ENCODE data around the gene OPTC.

The OPTC gene

DNA sequence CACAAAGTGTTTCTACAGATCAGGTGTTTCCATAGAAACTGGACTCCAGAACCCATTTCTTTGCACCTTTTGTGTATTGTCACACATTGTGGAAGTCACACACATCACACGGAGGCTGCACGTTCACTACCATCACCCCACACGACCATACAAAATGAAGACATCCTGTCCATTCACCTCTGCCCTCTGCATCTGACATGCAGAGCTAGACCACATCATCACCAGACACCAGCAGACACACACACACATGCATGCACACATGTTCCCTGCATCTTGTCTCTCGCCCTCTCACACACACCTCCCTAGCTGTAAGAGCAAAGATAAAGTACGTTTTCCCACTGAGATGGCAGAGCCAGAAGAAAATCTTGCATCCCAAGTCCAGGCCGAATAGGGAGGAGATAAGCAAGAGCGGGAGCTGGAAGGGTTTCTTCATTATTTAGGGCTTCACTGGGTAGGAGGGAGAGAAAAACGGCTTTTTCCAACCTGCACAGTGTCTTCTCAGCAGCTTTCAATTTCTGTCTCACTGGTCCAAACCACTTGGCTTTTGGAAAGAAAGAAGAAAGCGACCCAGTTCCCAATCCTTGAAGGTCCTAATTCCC lies 17.6 kb upstream of the OPTC start:
- no peak for TF ChIP-seq ZBTB7A (IDR thresholded peaks at IDR 0.05; ENCODE audit: low read depth)

DNA sequence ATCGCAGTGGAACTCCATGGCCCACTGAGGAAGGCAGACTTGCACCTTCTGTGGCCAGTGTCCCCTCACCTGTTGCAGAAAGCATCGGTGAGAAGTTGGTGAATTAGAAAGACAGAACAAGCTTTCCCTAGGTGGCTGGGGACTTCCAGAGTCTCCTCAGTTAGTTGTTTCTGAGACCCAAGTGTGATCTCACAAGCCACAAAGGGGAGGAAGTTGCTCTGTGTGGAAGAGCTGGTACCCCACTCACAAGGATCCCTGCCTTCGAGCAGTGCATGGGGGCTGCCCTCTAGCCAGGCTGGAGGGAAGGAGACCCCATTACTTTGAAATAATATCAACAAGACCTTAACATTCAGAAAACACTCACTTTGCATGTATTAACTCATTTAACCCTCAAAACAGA lies 16.2 kb upstream of the OPTC start:
- TF ChIP-seq, protein P1, sequence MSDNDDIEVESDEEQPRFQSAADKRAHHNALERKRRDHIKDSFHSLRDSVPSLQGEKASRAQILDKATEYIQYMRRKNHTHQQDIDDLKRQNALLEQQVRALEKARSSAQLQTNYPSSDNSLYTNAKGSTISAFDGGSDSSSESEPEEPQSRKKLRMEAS (IDR thresholded peaks at IDR 0.05): no peak

DNA sequence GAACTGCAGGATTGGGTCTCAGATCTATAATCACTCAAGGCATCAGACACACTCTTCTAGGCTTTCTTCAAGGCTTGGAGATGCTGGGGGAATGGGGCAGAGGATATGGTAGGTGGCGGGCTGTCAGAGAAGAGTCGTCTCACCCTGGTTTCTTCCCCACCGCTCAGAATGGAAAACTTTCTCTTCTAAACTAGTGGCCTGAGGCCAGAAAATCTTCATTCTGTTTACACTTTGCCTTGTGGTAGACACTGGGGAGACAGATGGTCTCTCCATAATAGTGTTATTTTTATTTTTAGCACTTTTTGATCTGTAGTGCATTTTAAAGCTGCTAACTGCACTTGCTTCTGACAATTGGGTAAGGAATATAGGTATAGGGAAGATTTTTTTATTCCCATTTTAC lies 15.7 kb upstream of the OPTC start:
- TF ChIP-seq NFIC (IDR thresholded peaks at IDR 0.05) (no peak), EP300 (IDR thresholded peaks at IDR 0.05; ENCODE audit: borderline replicate concordance) (no peak), TCF12 (IDR thresholded peaks at IDR 0.05; ENCODE audit: low read depth) (no peak)

DNA sequence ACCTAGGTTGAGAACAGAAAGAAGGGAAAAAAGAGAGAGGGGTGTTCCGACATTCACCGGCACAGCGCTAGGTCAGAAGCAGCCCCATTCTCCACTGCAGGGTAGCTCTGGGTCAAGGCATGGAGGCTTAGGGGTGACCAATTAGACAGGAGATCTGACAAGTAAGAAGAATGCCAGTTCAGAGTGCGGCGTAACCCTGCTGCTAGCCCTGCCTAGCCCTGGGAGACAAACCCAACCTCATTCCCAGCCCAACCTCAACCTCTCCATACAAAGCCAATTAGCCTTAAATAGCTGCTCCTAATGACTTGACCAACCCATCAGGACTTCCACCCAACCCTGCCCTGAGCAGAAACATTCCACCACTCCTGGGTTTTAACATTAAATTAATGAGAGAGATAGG lies 15.0 kb upstream of the OPTC start:
- TF ChIP-seq, protein P2, sequence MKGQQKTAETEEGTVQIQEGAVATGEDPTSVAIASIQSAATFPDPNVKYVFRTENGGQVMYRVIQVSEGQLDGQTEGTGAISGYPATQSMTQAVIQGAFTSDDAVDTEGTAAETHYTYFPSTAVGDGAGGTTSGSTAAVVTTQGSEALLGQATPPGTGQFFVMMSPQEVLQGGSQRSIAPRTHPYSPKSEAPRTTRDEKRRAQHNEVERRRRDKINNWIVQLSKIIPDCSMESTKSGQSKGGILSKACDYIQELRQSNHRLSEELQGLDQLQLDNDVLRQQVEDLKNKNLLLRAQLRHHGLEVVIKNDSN (IDR thresholded peaks at IDR 0.05): no peak
- TF ChIP-seq, protein P3, sequence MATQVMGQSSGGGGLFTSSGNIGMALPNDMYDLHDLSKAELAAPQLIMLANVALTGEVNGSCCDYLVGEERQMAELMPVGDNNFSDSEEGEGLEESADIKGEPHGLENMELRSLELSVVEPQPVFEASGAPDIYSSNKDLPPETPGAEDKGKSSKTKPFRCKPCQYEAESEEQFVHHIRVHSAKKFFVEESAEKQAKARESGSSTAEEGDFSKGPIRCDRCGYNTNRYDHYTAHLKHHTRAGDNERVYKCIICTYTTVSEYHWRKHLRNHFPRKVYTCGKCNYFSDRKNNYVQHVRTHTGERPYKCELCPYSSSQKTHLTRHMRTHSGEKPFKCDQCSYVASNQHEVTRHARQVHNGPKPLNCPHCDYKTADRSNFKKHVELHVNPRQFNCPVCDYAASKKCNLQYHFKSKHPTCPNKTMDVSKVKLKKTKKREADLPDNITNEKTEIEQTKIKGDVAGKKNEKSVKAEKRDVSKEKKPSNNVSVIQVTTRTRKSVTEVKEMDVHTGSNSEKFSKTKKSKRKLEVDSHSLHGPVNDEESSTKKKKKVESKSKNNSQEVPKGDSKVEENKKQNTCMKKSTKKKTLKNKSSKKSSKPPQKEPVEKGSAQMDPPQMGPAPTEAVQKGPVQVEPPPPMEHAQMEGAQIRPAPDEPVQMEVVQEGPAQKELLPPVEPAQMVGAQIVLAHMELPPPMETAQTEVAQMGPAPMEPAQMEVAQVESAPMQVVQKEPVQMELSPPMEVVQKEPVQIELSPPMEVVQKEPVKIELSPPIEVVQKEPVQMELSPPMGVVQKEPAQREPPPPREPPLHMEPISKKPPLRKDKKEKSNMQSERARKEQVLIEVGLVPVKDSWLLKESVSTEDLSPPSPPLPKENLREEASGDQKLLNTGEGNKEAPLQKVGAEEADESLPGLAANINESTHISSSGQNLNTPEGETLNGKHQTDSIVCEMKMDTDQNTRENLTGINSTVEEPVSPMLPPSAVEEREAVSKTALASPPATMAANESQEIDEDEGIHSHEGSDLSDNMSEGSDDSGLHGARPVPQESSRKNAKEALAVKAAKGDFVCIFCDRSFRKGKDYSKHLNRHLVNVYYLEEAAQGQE (IDR thresholded peaks at IDR 0.05; ENCODE audit: low read depth): no peak
- TF ChIP-seq, protein P1 (IDR thresholded peaks at IDR 0.05): no peak
- TF ChIP-seq TCF12 (IDR thresholded peaks at IDR 0.05; ENCODE audit: low read depth): no peak
- TF ChIP-seq NFIC (IDR thresholded peaks at IDR 0.05): no peak
- no peak for TF ChIP-seq EGR1 (IDR thresholded peaks at IDR 0.05)
- no peak for TF ChIP-seq FOXM1 (IDR thresholded peaks at IDR 0.05; ENCODE audit: borderline replicate concordance, low read depth)
- TF ChIP-seq EP300 (IDR thresholded peaks at IDR 0.05; ENCODE audit: borderline replicate concordance): no peak
- TF ChIP-seq TAF1 (IDR thresholded peaks at IDR 0.05; ENCODE audit: low read depth): no peak
- no peak for TF ChIP-seq RAD21 (IDR thresholded peaks at IDR 0.05; ENCODE audit: low read depth)
- TF ChIP-seq CEBPB (IDR thresholded peaks at IDR 0.05): no peak
- no peak for TF ChIP-seq YY1 (IDR thresholded peaks at IDR 0.05; ENCODE audit: low read depth)
- no peak for TF ChIP-seq CREB1 (IDR thresholded peaks at IDR 0.05; ENCODE audit: low read depth)
- TF ChIP-seq TEAD4 (IDR thresholded peaks at IDR 0.05): no peak
- TF ChIP-seq ZBTB7A (IDR thresholded peaks at IDR 0.05; ENCODE audit: low read depth): no peak

DNA sequence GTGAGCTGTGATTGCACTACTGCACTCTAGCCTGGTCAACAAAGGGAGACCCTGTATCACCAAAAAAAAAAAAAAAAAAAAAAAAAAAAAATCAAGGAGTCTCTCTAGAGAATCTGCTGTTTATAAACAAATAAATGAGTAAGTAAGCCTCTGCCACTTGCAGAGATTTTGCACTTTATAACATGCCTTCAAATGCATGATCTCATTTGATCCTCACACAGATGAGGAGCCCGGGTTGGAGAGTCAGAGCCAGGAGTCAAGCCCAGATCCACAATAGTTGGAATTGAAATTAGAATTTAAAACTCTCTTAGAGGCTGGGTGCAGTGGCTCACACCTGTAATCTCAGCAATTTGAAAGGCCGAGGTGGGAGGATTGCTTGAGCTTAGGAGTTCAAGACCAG lies 14.3 kb upstream of the OPTC start:
- TF ChIP-seq CREB1 (IDR thresholded peaks at IDR 0.05; ENCODE audit: low read depth) (no peak), EGR1 (IDR thresholded peaks at IDR 0.05) (no peak), ZBTB7A (IDR thresholded peaks at IDR 0.05; ENCODE audit: low read depth) (no peak)

DNA sequence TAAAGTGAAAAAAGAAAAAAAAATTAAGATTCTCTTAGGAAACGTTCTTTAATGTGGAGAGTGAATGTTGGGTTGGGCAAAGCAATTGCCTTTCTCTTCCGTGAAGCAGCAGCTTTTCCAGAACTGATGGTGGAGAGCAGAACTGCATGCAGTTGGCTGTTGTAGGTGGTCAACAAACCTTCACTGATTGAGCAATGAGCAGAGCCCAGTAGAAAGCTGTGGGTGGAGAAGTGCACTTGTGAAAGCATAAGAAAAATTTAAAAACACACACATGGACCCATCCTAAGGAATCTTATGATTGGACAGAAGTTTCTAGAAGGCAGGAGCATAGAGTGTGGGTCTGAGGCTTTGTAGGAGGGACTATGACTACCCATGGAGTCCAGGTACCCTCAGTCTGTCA lies 13.9 kb upstream of the OPTC start:
- TF ChIP-seq NFIC (IDR thresholded peaks at IDR 0.05) (no peak), TEAD4 (IDR thresholded peaks at IDR 0.05) (no peak), EGR1 (IDR thresholded peaks at IDR 0.05) (no peak), YY1 (IDR thresholded peaks at IDR 0.05; ENCODE audit: low read depth) (no peak)
- TF ChIP-seq, protein P3 (IDR thresholded peaks at IDR 0.05; ENCODE audit: low read depth): no peak
- TF ChIP-seq, protein P1 (IDR thresholded peaks at IDR 0.05): no peak

DNA sequence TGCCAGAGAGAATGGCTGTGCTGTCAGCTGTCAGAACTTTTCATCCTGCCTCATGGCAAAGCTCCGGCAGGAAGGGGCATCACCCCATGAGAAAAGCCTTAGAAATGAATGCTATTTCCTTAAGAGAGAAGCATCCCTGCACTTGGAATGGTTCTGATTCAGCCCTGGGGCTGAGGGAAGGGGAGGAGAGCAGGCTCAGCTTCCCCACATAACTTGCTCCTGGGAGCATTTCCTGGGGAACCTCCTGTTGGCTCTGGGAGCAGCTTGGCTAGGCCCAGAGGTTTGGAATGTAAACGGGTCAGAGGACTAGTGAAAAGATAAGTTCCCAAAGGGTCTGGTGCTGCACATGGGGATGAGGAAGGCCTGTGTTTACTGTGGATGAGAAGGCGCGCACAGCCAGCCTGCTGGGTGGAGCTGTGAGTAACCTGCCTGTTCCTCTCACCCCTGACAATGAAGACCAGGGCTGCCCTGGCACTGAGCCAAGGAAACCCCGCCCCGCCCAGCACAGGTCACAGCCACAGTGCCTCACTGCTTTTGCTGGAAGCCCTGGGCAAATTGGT lies 13.3 kb upstream of the OPTC start:
- peak; percentile 95 for TF ChIP-seq NFIC (IDR thresholded peaks at IDR 0.05)
- no peak for TF ChIP-seq RAD21 (IDR thresholded peaks at IDR 0.05; ENCODE audit: low read depth)
- no peak for TF ChIP-seq YY1 (IDR thresholded peaks at IDR 0.05; ENCODE audit: low read depth)
- TF ChIP-seq ZBTB7A (IDR thresholded peaks at IDR 0.05; ENCODE audit: low read depth): no peak
- TF ChIP-seq CREB1 (IDR thresholded peaks at IDR 0.05; ENCODE audit: low read depth): no peak
- TF ChIP-seq CEBPB (IDR thresholded peaks at IDR 0.05): no peak
- no peak for TF ChIP-seq FOXM1 (IDR thresholded peaks at IDR 0.05; ENCODE audit: borderline replicate concordance, low read depth)
- peak; percentile 12; the same call in 1 of the 2 replicates for TF ChIP-seq TEAD4 (IDR thresholded peaks at IDR 0.05)
- TF ChIP-seq, protein P3 (IDR thresholded peaks at IDR 0.05; ENCODE audit: low read depth): no peak
- TF ChIP-seq, protein P1 (IDR thresholded peaks at IDR 0.05): peak; percentile 40; the same call in 1 of the 2 replicates
- TF ChIP-seq, protein P2 (IDR thresholded peaks at IDR 0.05): no peak
- TF ChIP-seq EGR1 (IDR thresholded peaks at IDR 0.05): no peak
- TF ChIP-seq TCF12 (IDR thresholded peaks at IDR 0.05; ENCODE audit: low read depth): no peak
